Measurements from ENCODE around the gene IPO9.
"Not testable (repeated sequence)": the region's sequence is repeated elsewhere in the genome, so short reads cannot be mapped to it uniquely, and the experiment has no call there.

The IPO9 gene

DNA sequence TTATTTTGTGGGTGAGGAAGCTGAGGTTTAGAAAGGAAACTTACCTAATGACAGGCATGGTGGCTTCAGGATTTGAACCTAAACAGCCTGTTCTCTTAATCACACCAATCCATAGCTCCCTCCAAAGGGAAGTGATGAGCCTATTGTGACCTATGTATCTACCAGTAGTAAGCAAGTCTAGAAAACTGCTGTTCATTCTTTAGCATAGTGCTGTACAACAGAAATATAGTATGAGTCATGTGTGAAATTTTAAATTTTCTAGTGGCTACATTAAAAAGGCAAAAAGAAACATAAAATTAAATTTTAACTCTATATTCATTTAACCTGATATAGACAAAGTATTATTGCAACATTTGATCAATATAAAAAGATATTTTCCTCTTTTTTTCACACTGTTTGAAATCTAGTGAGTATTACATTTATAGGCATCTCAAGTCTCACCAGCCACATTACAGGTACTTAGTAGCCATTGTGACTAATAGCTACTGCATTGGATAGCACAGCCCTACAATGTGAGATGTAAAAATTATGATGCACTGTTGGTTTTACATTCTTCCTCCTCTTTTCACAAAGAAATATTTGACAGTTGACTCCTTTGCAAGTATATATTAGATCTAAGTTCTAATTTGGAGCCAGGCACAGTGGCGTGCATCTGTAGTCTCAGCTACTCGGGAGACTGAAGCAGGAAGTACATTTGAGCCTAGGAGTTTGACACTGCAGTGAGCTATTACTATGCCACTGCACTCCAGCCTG is 16.6 kb downstream of the IPO9 start:
- Histone ChIP-seq H3K36me3 (replicated peaks) (peaks cover 33% of the 10 kb centered on the region), H3K4me1 (peaks cover 8% of the 10 kb centered on the region), H3K4me3 (no peak overlapping the region), H3K9me3 (no peaks in the 10 kb centered on the region), H3K27me3 (ENCODE audit: low read depth) (no peaks in the 10 kb centered on the region)
- DNase-seq (ENCODE audit: low spot score in 2 of 2) = no peak
- in situ Hi-C loops (cut with MboI; ENCODE audit: low sequenced_read_pairs) = no loop called here

DNA sequence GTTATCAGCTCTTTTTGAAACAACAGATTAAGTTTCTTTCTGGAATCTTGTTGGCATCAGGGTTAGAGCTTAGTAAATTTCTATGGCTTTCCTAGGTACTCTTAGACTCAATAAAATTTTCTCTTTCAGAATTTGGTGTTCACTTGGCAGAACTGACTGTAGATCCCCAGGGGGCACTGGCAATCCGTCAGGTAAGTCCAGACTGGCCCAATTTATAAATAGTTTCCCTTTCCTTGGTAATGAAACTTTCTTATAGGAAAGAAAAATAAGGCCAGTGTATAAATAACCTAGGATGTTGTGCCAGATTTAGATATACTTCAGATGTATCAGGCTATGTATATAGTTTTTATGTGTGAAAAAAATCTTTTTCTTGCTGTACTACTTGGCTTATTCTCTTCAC is 18.2 kb downstream of the IPO9 start:
- H3K4me3 ChIP-seq = no peak overlapping the region
- H3K27me3 ChIP-seq (ENCODE audit: low read depth) = no peaks in the 10 kb centered on the region
- no peak for DNase-seq (ENCODE audit: low spot score in 2 of 2)
- peaks cover 6% of the 10 kb centered on the region for H3K4me1 ChIP-seq
- peaks cover 48% of the 10 kb centered on the region for H3K36me3 ChIP-seq (replicated peaks)
- in situ Hi-C loops (cut with MboI; ENCODE audit: low sequenced_read_pairs) = no loop called here
- no peaks in the 10 kb centered on the region for H3K9me3 ChIP-seq

DNA sequence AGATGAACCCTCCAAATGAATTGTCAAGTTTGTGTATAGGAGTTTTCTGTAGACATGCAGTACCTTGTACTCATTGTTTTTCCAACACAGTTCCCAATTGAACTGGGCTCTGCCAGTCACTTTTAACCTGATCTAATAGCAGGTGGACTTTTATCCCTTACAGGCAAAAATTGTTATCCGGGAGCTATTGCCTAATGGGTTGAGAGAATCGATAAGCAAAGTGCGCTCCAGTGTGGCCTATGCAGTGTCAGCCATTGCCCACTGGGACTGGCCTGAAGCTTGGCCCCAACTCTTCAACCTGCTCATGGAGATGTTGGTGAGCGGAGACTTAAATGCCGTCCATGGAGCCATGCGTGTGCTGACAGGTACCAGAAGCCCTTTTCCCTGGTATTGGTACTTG is 19.3 kb downstream of the IPO9 start:
- no peaks in the 10 kb centered on the region for H3K4me1 ChIP-seq
- no peak for DNase-seq (ENCODE audit: low spot score in 2 of 2)
- H3K4me3 ChIP-seq = no peak overlapping the region
- in situ Hi-C loops (cut with MboI; ENCODE audit: low sequenced_read_pairs) = no loop called here
- no peaks in the 10 kb centered on the region for H3K27me3 ChIP-seq (ENCODE audit: low read depth)
- H3K36me3 ChIP-seq (replicated peaks) = peaks cover 55% of the 10 kb centered on the region
- H3K9me3 ChIP-seq = no peaks in the 10 kb centered on the region

DNA sequence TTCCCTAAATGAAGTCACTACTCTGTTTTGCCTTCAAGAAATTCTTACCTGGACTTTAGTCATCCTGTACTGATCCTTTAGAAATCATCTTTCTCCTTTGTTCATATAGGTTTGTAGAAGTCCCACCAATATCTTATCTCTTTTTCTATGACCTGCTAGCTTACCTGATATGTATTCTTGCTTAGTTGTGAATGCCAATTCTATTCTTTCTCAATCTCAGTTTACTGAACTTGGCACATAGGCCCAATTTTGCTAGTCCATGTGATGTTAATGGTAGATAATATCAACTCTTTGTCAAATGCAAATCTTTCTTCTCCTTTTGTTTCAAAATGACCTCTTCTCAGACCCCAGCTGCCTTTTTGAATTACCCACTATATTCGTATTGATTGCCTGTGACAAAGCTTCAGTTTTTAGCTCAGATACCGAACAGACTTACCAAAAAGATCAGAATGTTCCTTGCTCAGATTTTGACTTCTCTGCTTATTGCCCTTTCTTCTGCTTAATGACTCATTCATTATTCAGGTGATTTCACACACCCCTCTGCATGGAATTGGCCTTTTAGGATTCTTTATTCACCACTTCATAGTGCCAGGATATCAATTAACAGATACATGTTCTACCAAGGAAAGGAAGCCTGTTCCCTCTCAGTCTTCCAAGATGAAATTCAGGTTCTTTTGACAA is 20.6 kb downstream of the IPO9 start:
- peaks cover 68% of the 10 kb centered on the region for H3K36me3 ChIP-seq (replicated peaks)

DNA sequence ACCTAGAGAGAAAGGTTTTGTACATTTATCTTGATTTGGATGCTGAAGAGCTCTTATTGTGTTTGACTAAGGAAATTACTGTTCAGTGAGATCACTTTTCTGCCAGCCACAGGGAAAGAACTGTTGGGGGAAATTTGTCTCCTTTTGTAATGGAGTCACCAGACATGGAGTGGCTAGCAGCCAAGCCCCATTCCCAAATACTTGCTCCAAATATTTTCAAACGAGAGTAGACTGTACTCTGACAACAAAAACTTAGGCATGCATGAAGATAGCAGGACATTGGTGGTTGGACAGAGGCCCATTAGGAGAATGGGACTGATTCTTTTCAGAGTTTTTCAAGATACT is 21.1 kb downstream of the IPO9 start:
- in situ Hi-C loops (cut with MboI; ENCODE audit: low sequenced_read_pairs) = no loop called here
- Histone ChIP-seq H3K36me3 (replicated peaks) (peaks cover 73% of the 10 kb centered on the region), H3K4me1 (no peaks in the 10 kb centered on the region), H3K9me3 (no peaks in the 10 kb centered on the region), H3K27me3 (ENCODE audit: low read depth) (no peaks in the 10 kb centered on the region), H3K4me3 (no peak overlapping the region)
- DNase-seq (ENCODE audit: low spot score in 2 of 2) = no peak

More for the DNA sequence above, 20.6 kb downstream of the IPO9 start:
- H3K27me3 ChIP-seq (ENCODE audit: low read depth) = no peaks in the 10 kb centered on the region
- H3K4me3 ChIP-seq = no peak overlapping the region
- in situ Hi-C loops (cut with MboI; ENCODE audit: low sequenced_read_pairs) = no loop called here
- H3K9me3 ChIP-seq = no peaks in the 10 kb centered on the region
- H3K4me1 ChIP-seq = no peaks in the 10 kb centered on the region
- DNase-seq (ENCODE audit: low spot score in 2 of 2) = no peak

DNA sequence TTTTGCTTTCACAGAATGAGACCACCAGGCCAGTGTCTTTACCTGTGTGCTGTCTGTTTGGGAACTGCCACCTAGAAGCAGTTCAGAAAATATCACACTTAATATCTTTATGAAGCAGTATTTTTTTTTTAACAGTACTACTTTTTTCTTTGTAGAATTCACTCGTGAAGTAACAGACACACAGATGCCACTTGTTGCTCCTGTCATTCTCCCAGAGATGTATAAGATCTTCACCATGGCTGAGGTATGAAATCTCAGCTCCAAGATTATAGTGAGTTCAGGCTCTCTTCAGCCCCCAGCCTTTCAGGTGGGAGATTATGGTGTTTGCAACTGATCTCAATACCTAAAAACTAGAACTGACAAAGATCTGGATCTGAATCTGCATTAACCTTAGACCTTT is 23.0 kb downstream of the IPO9 start:
- in situ Hi-C loops (cut with MboI; ENCODE audit: low sequenced_read_pairs) = no loop called here
- DNase-seq (ENCODE audit: low spot score in 2 of 2) = no peak
- H3K4me1 ChIP-seq = no peaks in the 10 kb centered on the region
- no peaks in the 10 kb centered on the region for H3K27me3 ChIP-seq (ENCODE audit: low read depth)
- H3K4me3 ChIP-seq = no peak overlapping the region
- H3K36me3 ChIP-seq (replicated peaks) = peaks cover 92% of the 10 kb centered on the region
- no peaks in the 10 kb centered on the region for H3K9me3 ChIP-seq

DNA sequence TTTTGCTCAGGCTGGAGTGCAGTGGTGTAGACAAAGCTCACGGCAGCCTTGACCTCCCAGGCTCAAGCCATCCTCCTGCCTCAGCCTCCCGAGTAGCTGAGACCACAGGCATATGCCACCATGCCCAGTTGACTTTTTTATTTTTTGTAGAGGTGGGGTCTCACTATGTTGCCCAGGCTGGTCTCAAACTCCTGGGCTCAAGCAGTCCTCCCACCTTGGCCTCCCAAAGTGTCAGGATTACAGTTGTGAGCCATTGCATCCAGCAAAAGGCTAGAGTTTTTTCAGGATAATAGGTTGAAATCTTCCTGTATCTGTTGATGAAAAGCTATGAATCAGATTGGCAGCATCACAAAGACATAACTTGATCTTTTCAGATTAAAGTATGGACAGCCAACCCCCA is 27.8 kb downstream of the IPO9 start:
- H3K4me3 ChIP-seq; in situ Hi-C loops (cut with MboI; ENCODE audit: low sequenced_read_pairs); H3K9me3 ChIP-seq; H3K4me1 ChIP-seq; H3K27me3 ChIP-seq (ENCODE audit: low read depth); DNase-seq (ENCODE audit: low spot score in 2 of 2): not testable (repeated sequence)
- peaks cover 90% of the 10 kb centered on the region for H3K36me3 ChIP-seq (replicated peaks)

DNA sequence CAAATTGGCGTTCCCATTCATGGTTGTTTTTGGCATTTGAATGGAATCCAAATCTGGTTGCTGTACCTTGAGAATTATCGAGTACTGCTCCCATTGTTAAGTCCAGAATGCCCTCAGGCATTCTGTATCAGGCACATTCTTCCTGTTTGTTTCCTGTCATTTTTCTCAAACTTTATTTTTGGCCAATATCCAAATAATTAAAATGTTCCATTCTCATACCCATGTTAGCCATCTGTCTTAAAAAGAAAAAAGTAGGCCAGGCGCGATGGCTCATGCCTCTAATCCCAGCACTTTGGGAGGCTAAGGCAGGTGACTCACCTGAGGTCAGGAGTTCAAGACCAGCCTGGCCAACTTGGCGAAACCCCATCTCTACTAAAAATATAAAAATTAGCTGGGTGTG is 30.5 kb downstream of the IPO9 start:
- Histone ChIP-seq H3K4me3 (no peak overlapping the region), H3K27me3 (ENCODE audit: low read depth) (no peaks in the 10 kb centered on the region), H3K4me1 (no peaks in the 10 kb centered on the region), H3K36me3 (replicated peaks) (peaks cover 81% of the 10 kb centered on the region), H3K9me3 (no peaks in the 10 kb centered on the region)
- in situ Hi-C loops (cut with MboI; ENCODE audit: low sequenced_read_pairs) = no loop called here
- DNase-seq (ENCODE audit: low spot score in 2 of 2) = no peak

DNA sequence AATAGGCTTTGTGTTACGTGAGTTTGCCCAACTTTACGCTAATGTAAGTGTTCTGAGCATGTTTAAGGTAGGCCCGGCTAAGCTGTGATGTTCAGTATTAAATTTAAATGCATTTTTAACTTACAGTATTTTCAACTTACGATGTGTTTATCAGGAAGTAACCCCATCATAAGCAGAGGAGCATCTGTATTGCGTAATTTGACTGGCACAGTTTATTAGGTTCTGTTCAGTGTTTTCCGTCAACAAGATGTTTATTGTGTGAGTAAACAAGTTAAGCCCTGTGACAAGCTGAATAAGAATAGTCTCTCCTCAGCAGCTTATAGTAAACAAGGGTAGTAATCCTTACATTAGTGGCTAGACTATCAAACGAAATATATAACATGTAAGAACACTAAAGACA is 32.5 kb downstream of the IPO9 start:
- DNase-seq (ENCODE audit: low spot score in 2 of 2) = no peak
- no peaks in the 10 kb centered on the region for H3K4me1 ChIP-seq
- peaks cover 77% of the 10 kb centered on the region for H3K36me3 ChIP-seq (replicated peaks)
- in situ Hi-C loops (cut with MboI; ENCODE audit: low sequenced_read_pairs) = no loop called here
- no peaks in the 10 kb centered on the region for H3K27me3 ChIP-seq (ENCODE audit: low read depth)
- H3K9me3 ChIP-seq = no peaks in the 10 kb centered on the region
- no peak overlapping the region for H3K4me3 ChIP-seq

DNA sequence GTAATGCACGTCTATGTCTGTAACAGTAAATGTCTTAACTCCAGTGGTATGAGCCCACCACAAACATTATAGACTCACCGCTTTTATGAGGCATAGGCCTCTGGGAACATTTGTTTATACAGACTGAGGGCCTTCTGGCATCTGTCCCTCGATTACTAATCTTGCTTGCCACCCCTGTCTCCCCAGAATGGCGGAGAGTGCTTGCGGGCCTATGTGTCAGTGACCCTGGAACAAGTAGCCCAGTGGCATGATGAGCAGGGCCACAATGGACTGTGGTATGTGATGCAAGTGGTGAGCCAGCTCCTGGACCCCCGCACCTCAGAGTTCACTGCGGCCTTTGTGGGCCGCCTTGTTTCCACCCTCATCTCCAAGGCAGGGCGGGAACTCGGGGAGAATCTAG is 41.4 kb downstream of the IPO9 start:
- no peaks in the 10 kb centered on the region for H3K9me3 ChIP-seq
- H3K36me3 ChIP-seq (replicated peaks) = peaks cover 84% of the 10 kb centered on the region
- no peak overlapping the region for H3K4me3 ChIP-seq
- in situ Hi-C loops (cut with MboI; ENCODE audit: low sequenced_read_pairs) = no loop called here
- no peaks in the 10 kb centered on the region for H3K27me3 ChIP-seq (ENCODE audit: low read depth)
- no peaks in the 10 kb centered on the region for H3K4me1 ChIP-seq
- no peak for DNase-seq (ENCODE audit: low spot score in 2 of 2)

DNA sequence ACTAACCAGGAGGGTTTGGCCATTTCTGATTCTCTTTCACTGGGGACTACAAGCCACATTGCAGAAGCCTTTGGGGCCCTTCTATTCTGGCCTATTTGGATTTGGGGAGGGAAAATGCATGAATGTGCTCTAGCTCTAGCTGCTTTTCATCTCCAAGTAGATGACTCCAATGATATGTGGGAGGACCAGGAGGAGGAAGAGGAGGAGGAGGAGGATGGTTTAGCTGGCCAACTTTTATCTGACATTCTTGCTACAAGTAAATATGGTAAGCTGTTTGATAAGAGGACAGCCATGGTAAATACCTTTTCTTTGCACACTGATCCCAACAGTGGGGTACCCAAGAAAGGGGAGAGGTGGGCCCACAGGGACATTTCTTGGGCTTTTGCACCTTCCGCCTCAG is 45.7 kb downstream of the IPO9 start:
- no peaks in the 10 kb centered on the region for H3K9me3 ChIP-seq
- no peak overlapping the region for H3K4me3 ChIP-seq
- H3K4me1 ChIP-seq = no peaks in the 10 kb centered on the region
- DNase-seq (ENCODE audit: low spot score in 2 of 2) = no peak
- in situ Hi-C loops (cut with MboI; ENCODE audit: low sequenced_read_pairs) = no loop called here
- peaks cover 53% of the 10 kb centered on the region for H3K36me3 ChIP-seq (replicated peaks)
- no peaks in the 10 kb centered on the region for H3K27me3 ChIP-seq (ENCODE audit: low read depth)

DNA sequence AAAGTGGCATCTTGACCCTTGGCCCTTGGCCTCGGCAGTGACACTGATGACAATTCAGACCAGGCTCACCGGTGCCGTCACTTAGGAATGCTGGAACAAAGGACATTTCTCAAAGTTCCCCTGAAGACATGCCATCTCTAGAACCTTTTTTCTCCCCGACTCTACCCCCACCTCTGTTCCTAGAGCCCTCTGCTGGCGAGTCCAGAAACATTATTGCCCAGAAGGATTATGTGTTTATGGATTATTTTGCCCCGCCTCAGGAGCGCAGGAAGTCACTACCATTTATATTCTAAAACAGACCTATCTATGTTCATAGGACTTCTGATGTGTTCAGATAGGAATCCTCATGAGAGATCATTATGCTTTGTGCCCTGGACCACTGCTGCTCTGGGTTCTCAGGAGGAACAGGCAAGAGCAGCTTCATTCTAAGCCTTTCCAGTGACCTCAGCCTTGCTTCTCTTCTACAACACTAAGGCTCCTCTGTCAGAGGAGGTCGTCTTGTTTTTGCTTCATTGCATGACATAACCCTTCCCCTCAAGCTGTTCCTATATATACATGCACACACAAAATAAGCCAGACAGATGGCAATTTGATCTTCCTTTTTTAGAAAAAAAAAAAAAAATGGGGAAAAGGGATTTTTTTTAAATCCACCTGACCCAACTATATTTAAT is 47.3 kb downstream of the IPO9 start:
- H3K9me3 ChIP-seq = no peaks in the 10 kb centered on the region
- in situ Hi-C loops (cut with MboI; ENCODE audit: low sequenced_read_pairs) = no loop called here
- peak in 1 of 2 experiments; percentile 46 for DNase-seq (ENCODE audit: low spot score in 2 of 2)
- peaks cover 38% of the 10 kb centered on the region for H3K36me3 ChIP-seq (replicated peaks)
- no peaks in the 10 kb centered on the region for H3K4me1 ChIP-seq
- no peaks in the 10 kb centered on the region for H3K27me3 ChIP-seq (ENCODE audit: low read depth)
- H3K4me3 ChIP-seq = no peak overlapping the region

DNA sequence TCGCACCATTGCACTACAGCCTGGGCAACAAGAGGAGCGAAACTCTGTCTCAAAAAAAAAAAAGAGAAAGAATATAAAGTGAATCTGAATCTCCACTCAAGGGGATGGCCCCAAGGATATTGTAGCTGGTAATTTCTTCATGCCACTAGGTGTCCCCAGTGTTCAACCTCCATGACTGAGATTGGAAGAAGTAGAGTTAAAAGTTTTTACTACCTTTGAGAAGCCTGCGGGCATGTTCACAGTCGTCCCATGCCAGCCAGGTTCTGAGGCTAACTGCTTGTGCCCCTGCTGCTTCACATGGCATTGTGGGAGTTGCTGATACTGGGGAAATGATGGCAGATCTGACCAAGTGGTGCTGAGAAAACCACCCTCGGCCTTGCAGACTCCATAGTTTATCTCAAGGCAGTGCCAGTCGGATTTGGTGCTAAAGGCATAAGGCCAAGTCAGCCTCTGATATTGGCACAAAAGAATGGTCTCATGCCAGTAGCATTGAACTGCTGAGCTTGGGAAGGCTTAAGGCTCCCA is 49.0 kb downstream of the IPO9 start:
- in situ Hi-C loops (cut with MboI; ENCODE audit: low sequenced_read_pairs) = no loop called here
- Histone ChIP-seq H3K9me3 (no peaks in the 10 kb centered on the region), H3K27me3 (ENCODE audit: low read depth) (no peaks in the 10 kb centered on the region), H3K4me1 (no peaks in the 10 kb centered on the region), H3K36me3 (replicated peaks) (peaks cover 21% of the 10 kb centered on the region), H3K4me3 (no peak overlapping the region)
- DNase-seq (ENCODE audit: low spot score in 2 of 2) = peak; percentile 43 to 54

DNA sequence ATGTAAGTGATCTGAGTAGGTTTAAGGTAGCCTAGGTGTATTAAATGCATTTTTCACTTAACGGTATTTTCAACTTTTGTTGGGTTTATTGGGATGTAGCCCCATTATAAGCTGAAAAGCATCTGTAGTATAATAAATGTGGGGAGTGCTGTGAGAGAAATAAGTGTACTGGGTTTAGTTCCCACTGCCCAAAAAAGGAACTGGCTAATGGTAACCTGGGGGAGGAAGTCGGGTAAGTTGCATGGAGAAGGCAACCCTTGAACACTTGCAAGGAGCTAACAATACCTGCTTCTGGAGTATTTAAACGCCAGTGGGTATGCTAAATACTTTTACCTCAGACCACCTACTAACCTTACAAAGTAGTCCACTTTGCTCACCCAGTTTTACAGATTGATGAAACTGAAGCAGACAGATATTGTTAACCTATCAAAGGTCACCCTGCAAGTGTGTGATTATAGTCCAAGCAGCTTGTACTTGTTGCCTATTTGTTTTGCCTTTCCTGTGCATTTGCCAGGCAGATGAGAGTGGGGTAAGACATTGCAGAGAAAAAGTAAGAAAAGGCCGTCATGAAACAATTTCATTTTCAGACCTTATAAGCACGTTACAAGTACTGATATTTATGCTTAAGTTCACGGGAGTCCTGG is 52.1 kb downstream of the IPO9 start:
- no peaks in the 10 kb centered on the region for H3K27me3 ChIP-seq (ENCODE audit: low read depth)
- no peak for DNase-seq (ENCODE audit: low spot score in 2 of 2)
- in situ Hi-C loops (cut with MboI; ENCODE audit: low sequenced_read_pairs) = no loop called here
- H3K4me3 ChIP-seq = no peak overlapping the region
- H3K4me1 ChIP-seq = no peaks in the 10 kb centered on the region
- H3K9me3 ChIP-seq = no peaks in the 10 kb centered on the region
- peaks cover 4% of the 10 kb centered on the region; the same call in 1 of the 2 replicates for H3K36me3 ChIP-seq (replicated peaks)
